Stimulated activated naive CD8-positive, alpha-beta T cell treated with anti-CD3 and anti-CD28 coated beads, Interleukin-15, Interleukin-2, amounts not matched to agents 100 U/mL and 50 U/mL, for 24 hours (primary cell): ENCODE results near the gene CFAP73.

ENCODE experiments used
- ATAC-seq: fragments of 150-1000 bp; cut with Tn5 transposase; one replicate; pipeline ENCODE4 v1.10.0; 2021
- DNase-seq: peaks from one replicate; pipeline ENCODE4 v3.0.0; 2021

Gene CFAP73

GRCh38 chr12:113165521-113166450 lies 16.3 kb downstream of the CFAP73 start:
- ATAC-seq (no peak), DNase-seq (no peak)

GRCh38 chr12:113167868-113168267 lies 18.3 kb downstream of the CFAP73 start:
- DNase-seq (no peak), ATAC-seq (no peak)

GRCh38 chr12:113169697-113170096 lies 20.2 kb downstream of the CFAP73 start:
- no peak for ATAC-seq
- no peak for DNase-seq

- no peak for ATAC-seq
- DNase-seq, result no peak
These were observed 20.9 kb downstream of the CFAP73 start for GRCh38 chr12:113170457-113170856.

- DNase-seq (no peak), ATAC-seq (no peak)
These were observed 21.4 kb downstream of the CFAP73 start for GRCh38 chr12:113170926-113171325.

GRCh38 chr12:113171543-113171942 lies 22.0 kb downstream of the CFAP73 start:
- DNase-seq, result no peak
- no peak for ATAC-seq

GRCh38 chr12:113172185-113172584 lies 22.7 kb downstream of the CFAP73 start:
- ATAC-seq (no peak), DNase-seq (no peak)

- DNase-seq, result no peak
- ATAC-seq, result no peak
These were observed 23.7 kb downstream of the CFAP73 start for GRCh38 chr12:113173081-113173698.

- DNase-seq, result peak; percentile 88
- peak; percentile 81 for ATAC-seq
These were observed 25.2 kb downstream of the CFAP73 start for GRCh38 chr12:113174461-113175384.

- ATAC-seq (no peak), DNase-seq (no peak)
These were observed 29.5 kb downstream of the CFAP73 start for GRCh38 chr12:113179023-113179422.

GRCh38 chr12:113180333-113180732 lies 30.8 kb downstream of the CFAP73 start:
- DNase-seq, result no peak
- no peak for ATAC-seq

- ATAC-seq (no peak), DNase-seq (no peak)
These were observed 32.5 kb downstream of the CFAP73 start for GRCh38 chr12:113181975-113182374.

GRCh38 chr12:113183030-113183589 lies 33.6 kb downstream of the CFAP73 start:
- no peak for DNase-seq
- no peak for ATAC-seq

GRCh38 chr12:113184098-113184899 lies 34.8 kb downstream of the CFAP73 start:
- DNase-seq (no peak), ATAC-seq (peak; percentile 71)

GRCh38 chr12:113184900-113185179 lies 35.3 kb downstream of the CFAP73 start:
- ATAC-seq (peak; percentile 88), DNase-seq (peak; percentile 90)

GRCh38 chr12:113185180-113186032 lies 35.9 kb downstream of the CFAP73 start, which contains the start of the genes DDX54 and RITA1:
DDX54 (minus strand) TSS chr12:113185478; CDS start chr12:113185451, 27 bp downstream.
RITA1 (plus strand) TSS chr12:113185721; CDS start chr12:113186747, 1,026 bp downstream.
- DNase-seq (peak; percentile 89), ATAC-seq (peak; percentile 63)

- DNase-seq (no peak), ATAC-seq (no peak)
These were observed 36.5 kb downstream of the CFAP73 start for GRCh38 chr12:113186033-113186365.

- no peak for DNase-seq
- ATAC-seq, result no peak
These were observed 37.3 kb downstream of the CFAP73 start for GRCh38 chr12:113186666-113187325.

- no peak for DNase-seq
- ATAC-seq, result no peak
These were observed 39.8 kb downstream of the CFAP73 start for GRCh38 chr12:113189361-113189760.

- DNase-seq (no peak), ATAC-seq (no peak)
These were observed 41.2 kb downstream of the CFAP73 start for GRCh38 chr12:113190761-113191160.
